Loucy (cell line): Measurements from ENCODE around the gene LIX1.

Source experiments
- EZH2phosphoT487 ChIP-seq: fragments of 200-600 bp; IDR thresholded peaks from 2 replicates; pipeline ENCODE4 v1.6.1; 2018; ENCODE audit warnings: antibody characterized with exemption, mild to moderate bottlenecking, moderate library complexity, borderline replicate concordance
- TF ChIP-seq, protein P1 (sequence below): fragments of 200-600 bp; sonication (generic); conservative IDR thresholded peaks from 2 replicates; pipeline ENCODE4 v1.5.1; 2014; ENCODE audit warnings: mild to moderate bottlenecking, antibody characterized with exemption, low read length

DNA sequence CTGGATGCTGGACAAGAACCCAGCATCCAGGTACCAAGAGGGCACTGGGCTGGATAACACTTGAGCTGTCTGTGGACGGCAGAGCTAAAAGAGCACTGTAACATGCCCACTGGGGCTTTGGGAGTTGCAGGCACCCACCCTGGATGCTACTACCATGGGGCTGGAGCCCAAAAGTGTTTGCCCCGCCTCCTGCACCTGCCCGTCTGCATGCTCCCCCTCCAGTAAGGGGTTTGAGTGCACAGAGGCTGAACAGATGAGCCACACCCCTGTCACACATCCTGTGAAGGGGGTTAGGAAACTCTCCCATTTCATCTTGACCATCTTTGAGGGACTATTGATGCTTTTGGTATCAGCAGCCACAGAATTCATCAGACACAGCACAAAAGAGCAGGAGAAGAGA, 69.0 kb downstream of the LIX1 start:
- TF ChIP-seq, protein P1, sequence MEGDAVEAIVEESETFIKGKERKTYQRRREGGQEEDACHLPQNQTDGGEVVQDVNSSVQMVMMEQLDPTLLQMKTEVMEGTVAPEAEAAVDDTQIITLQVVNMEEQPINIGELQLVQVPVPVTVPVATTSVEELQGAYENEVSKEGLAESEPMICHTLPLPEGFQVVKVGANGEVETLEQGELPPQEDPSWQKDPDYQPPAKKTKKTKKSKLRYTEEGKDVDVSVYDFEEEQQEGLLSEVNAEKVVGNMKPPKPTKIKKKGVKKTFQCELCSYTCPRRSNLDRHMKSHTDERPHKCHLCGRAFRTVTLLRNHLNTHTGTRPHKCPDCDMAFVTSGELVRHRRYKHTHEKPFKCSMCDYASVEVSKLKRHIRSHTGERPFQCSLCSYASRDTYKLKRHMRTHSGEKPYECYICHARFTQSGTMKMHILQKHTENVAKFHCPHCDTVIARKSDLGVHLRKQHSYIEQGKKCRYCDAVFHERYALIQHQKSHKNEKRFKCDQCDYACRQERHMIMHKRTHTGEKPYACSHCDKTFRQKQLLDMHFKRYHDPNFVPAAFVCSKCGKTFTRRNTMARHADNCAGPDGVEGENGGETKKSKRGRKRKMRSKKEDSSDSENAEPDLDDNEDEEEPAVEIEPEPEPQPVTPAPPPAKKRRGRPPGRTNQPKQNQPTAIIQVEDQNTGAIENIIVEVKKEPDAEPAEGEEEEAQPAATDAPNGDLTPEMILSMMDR, result no peak
- no peak for TF ChIP-seq EZH2phosphoT487
